Suprapubic skin (tissue), 4 donors: ENCODE results near the gene DGUOK.
"Not testable (repeated sequence)": the region's sequence is repeated elsewhere in the genome, so short reads cannot be mapped to it uniquely, and the experiment has no call there.

Experiments used
- EP300 ChIP-seq: sonication (generic); formaldehyde crosslinking; IDR thresholded peaks from one replicate; pipeline ENCODE4 v1.6.1; 2017; ENCODE audit warnings: antibody characterized with exemption
- POLR2A ChIP-seq, 2 donors: fragments of 450-650 bp; IDR thresholded peaks; one replicate each; pipeline ENCODE4 v1.6.1; 2017; ENCODE audit warnings: antibody characterized with exemption in 2 of 2, mild to moderate bottlenecking in 2 of 2, moderate library complexity in 2 of 2
- POLR2AphosphoS5 ChIP-seq, 3 donors: sonication (generic); formaldehyde crosslinking; IDR thresholded peaks; one replicate each; pipeline ENCODE4 v1.6.1; 2017; ENCODE audit warnings: antibody characterized with exemption in 3 of 3
- TF ChIP-seq, protein P1 (sequence below), 2 donors: fragments of 200-600 bp in 1 of 2; fragments of 450-650 bp in 1 of 2; sonication (generic) in 1 of 2; IDR thresholded peaks; one replicate each; pipeline ENCODE4 v1.5.1; 2016 to 2019; ENCODE audit warnings: antibody characterized with exemption in 2 of 2, mild to moderate bottlenecking in 1 of 2, moderate library complexity in 1 of 2

DNA sequence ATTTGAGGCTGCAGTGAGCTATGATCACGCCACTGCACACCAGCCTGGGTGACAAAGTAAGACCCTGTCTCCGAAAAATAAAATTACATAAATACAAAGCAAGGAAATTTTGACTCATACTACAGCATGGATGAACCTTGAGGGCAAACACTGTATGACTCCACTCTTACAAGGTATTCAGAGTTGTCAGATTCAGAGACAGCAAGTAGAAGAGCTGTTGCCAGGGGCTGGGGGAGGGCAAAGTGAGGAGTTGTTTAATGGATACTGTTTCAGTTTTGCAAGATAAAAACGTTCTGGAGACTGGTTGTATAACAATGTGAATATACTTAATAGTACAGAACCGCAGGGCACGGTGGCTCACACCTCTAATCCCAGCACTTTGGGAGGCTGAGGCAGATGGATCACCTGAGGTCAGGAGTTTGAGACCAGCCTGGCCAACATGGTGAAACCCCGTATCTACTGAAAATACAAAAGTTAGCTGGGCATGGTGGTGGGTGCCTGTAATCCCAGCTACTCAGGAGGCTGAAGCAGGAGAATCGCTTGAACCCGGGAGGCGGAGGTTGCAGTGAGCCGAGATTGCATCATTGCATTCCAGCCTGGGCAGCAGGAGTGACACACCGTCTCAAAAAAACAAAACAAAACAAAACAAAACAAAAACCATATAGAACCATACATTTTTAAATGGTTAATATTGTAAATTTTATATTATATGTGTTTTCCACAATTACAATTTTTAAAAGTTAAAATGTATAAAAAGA, 38.9 kb upstream of the DGUOK start:
- TF ChIP-seq, protein P1, sequence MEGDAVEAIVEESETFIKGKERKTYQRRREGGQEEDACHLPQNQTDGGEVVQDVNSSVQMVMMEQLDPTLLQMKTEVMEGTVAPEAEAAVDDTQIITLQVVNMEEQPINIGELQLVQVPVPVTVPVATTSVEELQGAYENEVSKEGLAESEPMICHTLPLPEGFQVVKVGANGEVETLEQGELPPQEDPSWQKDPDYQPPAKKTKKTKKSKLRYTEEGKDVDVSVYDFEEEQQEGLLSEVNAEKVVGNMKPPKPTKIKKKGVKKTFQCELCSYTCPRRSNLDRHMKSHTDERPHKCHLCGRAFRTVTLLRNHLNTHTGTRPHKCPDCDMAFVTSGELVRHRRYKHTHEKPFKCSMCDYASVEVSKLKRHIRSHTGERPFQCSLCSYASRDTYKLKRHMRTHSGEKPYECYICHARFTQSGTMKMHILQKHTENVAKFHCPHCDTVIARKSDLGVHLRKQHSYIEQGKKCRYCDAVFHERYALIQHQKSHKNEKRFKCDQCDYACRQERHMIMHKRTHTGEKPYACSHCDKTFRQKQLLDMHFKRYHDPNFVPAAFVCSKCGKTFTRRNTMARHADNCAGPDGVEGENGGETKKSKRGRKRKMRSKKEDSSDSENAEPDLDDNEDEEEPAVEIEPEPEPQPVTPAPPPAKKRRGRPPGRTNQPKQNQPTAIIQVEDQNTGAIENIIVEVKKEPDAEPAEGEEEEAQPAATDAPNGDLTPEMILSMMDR (IDR thresholded peaks at IDR 0.05): not testable (repeated sequence)
- TF ChIP-seq POLR2A (IDR thresholded peaks at IDR 0.05); POLR2AphosphoS5 (IDR thresholded peaks at IDR 0.05); EP300: not testable (repeated sequence)
